ENCODE results near the gene RESF1.
"Not testable (repeated sequence)": the region's sequence is repeated elsewhere in the genome, so short reads cannot be mapped to it uniquely, and the experiment has no call there.

The RESF1 gene, protein sequence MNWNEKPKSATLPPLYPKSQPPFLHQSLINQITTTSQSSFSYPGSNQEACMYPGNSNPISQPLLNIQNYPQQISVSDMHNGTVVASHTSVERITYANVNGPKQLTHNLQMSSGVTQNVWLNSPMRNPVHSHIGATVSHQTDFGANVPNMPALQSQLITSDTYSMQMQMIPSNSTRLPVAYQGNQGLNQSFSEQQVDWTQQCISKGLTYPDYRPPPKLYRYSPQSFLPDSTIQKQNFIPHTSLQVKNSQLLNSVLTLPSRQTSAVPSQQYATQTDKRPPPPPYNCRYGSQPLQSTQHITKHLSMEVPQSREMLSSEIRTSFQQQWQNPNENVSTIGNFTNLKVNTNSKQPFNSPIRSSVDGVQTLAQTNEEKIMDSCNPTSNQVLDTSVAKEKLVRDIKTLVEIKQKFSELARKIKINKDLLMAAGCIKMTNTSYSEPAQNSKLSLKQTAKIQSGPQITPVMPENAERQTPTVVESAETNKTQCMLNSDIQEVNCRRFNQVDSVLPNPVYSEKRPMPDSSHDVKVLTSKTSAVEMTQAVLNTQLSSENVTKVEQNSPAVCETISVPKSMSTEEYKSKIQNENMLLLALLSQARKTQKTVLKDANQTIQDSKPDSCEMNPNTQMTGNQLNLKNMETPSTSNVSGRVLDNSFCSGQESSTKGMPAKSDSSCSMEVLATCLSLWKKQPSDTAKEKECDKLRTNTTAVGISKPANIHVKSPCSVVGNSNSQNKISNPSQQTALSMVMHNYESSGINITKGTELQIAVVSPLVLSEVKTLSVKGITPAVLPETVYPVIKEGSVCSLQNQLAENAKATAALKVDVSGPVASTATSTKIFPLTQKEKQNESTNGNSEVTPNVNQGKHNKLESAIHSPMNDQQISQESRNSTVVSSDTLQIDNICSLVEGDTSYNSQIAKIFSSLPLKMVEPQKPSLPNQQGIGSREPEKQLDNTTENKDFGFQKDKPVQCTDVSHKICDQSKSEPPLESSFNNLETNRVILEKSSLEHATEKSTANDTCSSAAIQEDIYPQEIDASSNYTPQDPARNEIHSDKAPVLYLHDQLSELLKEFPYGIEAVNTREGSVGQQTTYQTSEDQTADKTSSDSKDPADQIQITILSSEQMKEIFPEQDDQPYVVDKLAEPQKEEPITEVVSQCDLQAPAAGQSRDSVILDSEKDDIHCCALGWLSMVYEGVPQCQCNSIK (N-terminal part only)

DNA sequence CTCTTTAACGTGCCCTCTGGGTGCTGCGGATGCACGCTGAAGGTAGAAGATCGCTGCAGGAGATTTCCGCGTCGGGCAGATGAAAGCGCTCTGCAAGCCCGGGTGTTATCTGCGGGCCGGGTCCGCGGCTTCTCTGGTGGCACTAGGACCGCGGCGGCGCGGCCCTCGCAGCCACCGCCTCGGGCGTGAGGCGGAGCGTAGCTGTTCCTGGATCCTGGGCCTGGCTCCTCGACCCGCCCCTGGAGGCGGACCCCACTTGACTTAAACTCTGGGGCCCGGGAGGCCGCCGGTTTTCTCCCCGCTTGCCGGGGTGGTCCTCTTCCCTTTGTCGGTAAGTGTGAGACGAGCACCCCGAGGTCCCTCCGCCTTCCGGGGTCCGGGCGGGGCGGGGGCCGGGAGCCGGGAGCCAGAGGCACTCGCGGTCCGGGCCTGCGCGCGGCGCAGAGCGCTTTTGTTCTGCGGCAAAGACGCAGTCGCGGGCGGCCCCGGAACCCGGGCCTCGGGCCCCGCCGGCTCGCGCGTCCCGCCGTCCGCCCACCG is at the start of gene RESF1:
Gene RESF1, plus strand, starts transcription at position 255 of the 540 bp plus-strand sequence. CDS start 21,541 bp downstream, outside the sequence.
- peak; percentile 87 for DNase-seq (ENCODE audit: low spot score)

DNA sequence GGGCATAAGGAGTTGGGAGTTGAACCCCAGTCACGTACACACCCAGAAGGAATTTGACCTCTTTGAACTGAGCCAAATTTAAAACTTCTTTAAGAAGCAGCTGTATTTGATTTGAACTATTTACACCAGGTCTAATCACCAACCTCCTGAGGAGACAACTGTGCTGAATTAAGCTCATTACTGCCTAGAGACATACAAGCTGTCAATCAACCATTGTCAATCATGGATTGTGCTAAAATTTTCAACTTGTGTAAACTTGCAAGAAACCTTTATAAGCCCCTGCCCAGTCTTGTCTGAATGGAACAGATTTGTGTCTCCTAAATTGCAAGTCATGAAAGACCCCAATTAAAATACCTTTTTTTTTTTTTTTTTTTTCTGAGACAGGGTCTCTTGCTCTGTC is 44.3 kb upstream of the RESF1 start:
- DNase-seq (ENCODE audit: low spot score), result no peak

DNA sequence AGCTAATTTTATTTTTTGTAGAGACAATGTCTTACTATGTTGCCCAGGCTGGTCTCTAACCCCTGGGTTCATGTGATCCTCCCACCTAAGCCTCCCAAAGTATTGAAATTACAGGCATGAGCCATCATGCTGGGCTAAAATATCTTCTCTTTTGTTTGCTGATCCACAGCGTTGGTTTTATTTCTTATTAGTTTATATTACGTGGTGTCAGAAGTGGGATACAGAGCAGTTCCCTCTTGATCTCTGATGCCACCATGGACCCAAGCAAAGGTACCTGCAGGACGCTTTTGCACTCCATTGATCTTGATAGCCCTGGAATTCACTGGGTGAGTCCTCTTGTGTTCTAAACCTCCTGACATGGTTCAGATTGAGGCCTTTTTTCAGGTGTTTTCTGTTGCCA is 43.8 kb upstream of the RESF1 start:
- no peak for DNase-seq (ENCODE audit: low spot score)

DNA sequence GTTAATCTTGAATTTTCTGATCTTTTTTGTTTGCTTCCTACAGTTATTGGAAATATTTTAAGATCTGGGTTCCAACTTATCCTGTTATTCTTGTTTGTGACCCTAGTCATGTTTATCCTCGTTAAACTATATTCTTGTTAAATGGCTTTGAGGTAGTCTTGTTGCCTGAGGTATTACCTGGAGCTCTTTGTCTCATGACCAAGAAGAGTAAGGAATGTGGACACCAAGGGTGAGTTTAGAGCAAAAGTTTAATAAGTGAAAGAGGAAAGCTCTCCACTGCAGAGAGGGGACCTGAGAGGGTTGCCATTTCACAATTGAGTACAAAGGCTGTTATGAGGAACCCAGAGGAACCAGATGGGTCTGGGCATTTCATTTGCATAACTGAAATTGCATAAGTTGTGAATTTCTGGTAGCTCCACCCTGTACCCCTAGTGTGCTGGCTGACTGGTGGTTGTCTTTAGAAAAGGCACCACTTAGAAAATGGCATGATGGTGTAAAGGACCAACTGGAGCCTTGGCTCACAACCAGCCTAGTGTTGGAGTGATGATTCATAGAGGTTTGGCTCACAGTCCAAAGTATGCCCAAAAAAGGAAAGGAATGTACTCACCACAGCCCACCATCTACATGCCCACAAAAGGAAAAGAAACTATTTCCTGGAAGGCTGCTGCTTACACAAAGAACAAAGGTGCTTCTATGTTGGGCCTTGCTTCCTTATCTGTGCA is 36.7 kb upstream of the RESF1 start:
- no peak for DNase-seq (ENCODE audit: low spot score)

DNA sequence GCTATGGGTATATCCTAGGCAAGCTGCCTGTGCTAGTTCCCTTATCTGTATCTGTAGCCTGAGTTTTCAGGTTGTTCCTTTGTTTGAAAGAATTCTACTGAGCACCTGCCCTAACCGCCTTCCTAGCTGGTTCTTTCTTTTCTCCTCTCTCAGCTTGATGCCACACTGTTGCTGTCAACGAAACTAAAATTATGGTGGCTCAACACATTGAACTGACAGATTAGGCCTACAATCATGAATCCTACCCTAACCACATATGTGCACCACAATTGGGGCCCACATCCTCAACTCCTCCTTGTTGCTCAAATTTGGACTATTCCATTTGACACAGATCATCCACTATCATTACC is 36.2 kb upstream of the RESF1 start:
- no peak for DNase-seq (ENCODE audit: low spot score)

DNA sequence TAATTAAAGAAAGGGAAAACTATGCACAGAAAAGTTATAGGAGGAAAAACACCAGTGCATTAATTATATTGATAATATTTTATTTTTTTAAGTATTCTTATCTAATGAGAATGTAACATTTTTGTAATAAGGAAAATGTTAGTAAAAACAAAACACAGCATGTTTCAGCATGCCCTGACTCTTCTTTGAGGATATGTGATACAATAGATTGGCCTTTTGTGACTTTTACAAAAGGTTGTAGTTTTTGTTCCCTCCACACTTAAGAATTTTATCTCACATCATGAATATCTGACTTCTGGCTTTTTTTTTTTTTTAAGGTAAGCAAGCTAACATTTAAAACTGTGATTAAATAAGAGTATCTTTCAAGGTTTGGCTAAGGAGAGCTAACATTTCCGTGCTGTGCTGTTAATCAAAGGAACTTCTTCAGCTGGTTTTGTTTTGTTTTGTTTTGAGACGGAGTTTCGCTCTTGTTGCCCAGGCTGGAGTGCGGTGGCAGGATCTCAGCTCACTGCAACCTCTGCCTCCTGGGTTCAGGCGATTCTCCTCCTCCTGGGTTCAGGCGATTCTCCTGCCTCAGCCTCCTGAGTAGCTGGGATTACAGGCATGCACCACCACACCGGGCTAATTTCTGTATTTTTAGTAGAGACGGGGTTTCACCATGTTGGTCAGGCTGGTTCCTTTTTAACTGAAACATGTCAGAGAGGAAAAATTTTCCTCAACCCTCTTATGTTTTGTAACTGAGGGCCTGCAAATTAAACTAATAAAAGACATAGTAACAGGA is 30.8 kb upstream of the RESF1 start:
- DNase-seq (ENCODE audit: low spot score), result peak; percentile 62

DNA sequence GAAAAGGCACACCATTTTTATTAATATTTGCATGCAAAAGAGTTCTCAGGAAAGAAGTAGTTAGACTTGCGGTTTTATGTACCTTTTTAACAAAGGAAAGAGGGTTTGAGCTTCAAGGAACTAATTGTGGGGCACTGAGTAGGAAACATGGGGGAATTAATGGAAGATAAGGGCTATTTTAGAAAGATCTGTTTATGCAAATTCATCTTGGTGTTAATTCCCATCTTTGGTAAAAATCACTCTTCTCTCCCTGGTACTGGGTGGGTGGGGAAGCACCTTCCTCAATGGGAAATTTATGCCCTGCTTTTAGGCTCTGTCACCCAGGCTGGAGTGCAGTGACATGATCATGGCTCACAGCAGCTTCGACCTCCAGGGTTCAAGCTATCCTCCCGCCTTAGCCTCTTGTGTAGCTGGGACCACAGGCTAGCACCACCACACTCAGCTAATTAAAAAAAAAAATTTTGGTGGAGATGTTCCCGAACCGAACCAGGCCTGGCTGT is 30.1 kb upstream of the RESF1 start:
- no peak for DNase-seq (ENCODE audit: low spot score)

DNA sequence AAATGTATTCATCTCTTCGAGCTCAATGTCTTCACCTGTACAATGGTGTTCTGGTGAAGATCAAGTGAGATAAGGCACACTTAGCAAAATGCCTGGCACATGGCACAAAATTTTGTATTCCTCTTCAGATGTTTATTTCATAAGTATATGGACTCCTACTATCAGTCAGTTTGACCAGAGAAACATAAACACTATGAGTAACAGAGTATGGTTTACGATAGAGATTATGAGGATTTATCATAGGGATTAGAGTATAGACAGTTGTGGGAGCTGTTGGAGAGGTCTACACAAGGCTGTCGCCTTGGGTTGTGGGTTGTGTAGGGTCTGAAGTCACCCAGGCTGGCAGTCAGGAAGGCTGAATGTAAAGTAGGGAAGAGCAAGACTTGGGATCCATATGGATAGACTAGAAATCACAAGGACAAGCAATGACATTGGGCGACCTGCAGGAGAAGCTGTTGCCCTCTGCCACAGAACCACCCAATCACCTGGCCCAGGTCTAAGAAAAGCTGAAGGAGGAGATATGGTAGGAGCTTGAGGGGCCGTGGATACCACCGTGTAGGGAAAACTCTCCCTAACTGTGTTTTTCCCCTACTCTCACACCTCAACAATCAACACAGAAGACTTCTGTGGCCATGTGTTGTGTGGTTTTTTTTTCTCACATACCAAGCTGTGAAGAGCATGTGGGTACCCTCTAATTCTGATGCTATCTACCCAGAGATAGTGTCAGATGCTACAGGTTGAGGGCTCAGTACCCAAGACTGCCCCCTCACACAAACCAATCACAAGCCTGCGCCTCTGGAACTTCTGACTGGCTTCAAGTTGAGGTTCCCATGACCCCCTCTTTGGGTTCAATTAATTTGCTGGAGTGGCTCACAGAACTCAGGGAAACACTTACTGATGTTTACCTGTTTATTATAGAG is 27.2 kb upstream of the RESF1 start:
- peak; percentile 5 for DNase-seq (ENCODE audit: low spot score)

DNA sequence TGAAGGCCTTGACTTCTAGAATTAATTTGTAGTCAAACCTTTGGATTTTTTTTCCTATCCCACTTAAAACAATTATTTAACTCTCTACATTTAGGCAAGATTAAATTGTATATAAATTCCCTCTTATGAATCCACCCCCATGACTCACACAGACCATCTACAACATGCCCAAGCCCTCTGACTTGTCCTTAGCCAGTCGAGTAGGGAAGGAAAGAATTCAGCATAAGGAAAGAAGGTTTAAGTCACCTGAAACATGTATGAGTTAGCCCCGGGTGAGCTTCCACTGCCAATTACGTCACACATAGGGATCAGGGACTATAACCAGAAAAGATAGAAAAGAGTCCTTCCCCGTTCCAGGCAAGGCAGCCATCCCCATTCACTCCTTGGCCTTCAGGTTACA is 14.9 kb upstream of the RESF1 start:
- no peak for DNase-seq (ENCODE audit: low spot score)

DNA sequence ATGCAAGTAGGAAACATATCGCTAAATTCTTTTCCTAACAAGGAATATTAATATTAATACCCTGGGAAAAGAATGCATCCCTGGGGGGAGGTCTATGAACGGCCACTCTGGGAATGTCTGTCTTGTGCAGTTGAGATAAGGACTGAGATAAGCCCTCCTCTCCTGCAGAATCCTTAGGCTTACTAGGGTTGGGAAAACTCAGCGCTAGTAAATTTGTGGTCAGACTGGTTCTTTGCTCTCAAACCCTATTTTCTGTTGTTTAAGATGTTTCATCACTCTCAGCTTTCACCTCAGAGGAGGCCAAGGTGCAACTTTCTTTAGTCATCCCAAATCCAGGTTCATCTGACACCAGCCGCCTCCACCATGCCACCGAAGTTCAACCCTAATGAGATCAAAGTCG is 11.2 kb upstream of the RESF1 start:
- DNase-seq (ENCODE audit: low spot score), result no peak

DNA sequence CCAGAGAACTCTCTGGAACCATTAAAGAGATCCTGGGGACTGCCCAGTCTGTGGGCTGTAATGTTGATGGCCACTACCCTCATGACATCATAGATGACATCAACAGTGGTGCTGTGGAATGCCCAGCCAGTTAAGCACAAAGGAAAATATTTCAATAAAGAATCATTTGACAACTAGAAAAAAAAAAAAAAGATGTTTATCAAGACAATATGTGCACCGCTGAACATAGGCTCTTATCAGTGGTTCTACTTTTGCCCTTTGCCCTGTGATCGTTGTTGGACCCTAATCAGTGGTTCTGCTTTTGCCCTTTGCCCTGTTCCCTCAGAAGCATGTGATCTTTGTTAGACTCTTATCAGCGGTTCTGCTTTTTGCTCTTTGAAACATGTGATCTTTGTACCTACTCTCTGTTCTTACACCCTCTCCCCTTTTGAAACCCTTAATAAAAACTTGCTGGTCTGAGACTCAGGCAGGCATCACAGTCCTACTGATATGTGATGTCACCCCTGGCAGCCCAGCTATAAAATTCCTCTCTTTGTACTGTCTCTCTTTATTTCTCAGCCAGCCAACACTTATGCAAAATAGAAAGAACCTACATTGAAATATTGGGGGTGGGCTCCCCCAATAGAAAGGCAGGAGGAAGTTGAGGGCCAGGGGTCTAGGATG is 10.4 kb upstream of the RESF1 start:
- not testable (repeated sequence) for DNase-seq (ENCODE audit: low spot score)

DNA sequence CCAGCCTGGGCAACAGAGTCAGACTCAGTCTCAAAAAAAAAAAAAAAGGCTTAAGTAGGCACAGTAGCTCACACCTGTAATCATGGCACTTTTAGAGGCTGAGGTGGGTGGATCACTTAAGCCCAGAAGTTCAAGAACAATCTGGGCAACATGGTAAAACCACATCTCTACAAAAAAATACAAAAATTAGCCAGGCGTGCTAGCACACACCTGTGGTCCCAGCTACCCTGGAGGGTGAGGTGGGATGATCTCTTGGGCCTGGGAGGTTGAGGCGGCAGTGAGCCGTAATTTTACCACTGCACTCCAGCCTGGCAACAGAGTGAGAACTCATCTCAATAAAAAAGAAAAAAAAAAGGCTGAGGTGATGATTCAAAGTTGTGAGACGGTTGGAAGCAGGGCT is 9.1 kb upstream of the RESF1 start:
- no peak for DNase-seq (ENCODE audit: low spot score)

DNA sequence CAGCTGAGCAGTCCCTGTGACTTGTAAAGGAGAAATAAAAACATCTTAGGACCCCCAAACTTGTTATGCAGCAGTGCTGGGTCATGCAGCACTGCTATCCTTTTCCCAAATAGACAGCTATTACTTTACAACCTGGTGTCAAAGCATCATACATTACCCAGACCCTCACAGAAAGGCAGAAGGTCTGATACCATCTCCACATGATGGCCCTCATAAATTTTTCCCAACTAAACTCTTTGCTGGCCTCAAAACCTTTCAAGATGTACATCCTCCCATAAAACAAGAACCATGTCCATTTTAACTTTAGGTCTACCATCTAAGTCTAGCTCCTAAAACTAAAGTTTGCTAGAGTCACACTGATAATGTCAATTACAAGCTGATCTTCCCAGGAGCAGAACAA is 8.7 kb upstream of the RESF1 start:
- no peak for DNase-seq (ENCODE audit: low spot score)

DNA sequence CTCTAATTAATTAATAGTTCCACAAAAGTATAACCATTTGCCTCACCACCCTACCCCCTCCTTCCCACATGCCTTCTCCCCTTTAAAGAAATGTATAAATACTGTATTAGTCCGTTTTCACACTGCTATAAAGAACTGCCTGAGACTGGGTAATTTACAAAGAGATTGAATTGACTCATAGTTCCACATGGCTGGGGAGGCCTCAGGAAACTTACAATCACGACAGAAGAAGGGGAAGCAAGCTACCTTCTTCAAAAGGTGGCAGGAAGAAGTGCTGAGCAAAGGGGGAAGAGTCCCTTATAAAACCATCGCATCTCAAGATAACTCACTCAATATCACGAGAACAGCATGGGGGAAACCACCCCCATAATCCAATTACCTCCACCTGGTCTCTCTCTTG is 8.2 kb upstream of the RESF1 start:
- no peak for DNase-seq (ENCODE audit: low spot score)

DNA sequence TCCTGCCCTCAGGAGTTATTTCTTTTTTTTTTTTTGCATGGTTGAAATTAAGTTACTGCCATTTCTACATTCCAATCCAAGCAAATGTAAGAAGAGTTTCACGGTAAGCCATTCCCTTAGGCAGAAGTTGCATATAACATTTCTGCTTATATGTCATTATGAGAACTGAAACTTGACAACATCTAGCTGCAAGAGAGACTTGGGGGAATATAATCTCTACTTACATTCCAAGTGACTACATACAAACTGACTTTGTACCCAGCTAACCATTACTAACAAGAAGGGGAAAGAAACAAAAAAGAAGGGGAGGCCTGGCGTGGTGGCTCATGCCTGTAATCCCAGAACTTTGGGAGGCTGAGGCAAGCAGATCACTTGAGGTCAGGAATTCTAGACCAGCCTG is 7.3 kb upstream of the RESF1 start:
- no peak for DNase-seq (ENCODE audit: low spot score)

DNA sequence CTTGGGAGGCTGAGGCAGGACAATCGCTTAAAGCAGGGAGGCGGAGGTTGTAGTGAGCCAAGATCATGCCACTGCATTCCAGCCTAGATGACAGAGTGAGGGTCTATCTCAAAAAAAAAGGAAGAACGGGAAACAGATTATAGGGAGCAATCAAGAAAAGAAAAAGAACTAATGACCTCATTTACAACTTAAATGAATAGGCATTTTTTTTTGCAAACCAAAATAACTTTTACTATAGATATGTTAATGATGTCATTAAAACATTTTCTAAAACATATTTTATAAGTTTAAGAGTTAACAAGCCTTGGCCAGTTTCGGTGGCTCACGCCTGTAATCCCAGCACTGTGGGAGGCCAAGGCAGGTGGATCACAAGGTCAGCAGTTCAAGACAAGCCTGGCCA is 6.8 kb upstream of the RESF1 start:
- no peak for DNase-seq (ENCODE audit: low spot score)

DNA sequence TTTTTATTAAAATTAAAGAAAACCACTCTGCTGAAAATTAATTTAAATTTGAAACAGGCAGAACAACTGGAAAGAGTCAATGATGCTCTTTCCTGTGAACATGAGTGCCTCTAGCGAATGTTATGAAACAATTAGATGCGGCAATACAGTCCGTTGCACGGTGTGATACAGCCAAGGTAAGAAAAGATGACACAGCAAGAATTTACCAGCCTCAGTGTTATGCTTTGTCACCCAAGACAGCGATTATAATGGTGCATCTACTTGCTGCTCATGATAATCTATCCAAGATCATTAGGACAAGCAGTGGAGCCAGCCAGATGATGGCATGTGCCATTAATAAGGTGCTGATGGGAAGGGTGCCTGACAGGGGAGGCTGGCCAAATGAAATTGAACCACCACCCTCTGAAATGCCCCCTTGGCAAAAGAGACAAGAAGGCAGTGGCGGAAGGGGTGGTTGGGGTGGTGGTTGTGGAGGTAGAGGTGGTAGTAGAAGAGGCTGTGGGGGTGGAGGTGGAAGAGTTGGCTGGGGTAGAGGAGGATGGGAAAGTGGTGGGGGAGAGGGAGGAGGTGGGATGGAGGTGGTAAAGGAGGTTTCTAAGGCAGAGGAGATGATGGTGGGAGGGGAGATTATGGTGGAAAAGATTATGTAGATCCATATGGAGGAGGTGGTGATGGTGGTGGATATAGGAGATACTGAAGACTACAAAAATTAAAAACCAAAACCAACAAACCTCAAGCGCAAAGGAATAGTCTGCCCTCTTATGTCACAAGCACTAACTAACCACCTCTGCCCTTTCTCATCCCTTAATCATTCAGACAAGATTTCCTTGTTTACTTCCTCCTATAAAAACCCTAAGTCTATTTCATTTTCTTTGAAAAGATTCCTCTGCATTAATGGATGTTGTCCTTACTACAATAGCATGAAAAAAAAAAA is 4.0 kb upstream of the RESF1 start:
- DNase-seq (ENCODE audit: low spot score), result no peak

Measured in activated CD4-positive, alpha-beta T cell treated with anti-CD3 and anti-CD28 coated beads, Interleukin-2, Interleukin-4, amounts not matched to agents 100 ng/mL and 50 ng/mL, durations not matched to agents 16 hours and 8 hours (primary cell).